ENCODE measurements around the gene DNAJB14. TPM values are rescaled to one million over a fixed set of nuclear protein-coding genes. Genes with fewer than 3 reads are reported as not detected.

DNAJB14 gene
- total and polyA plus RNA-seq, 2 of the 13 experiments (the other 11 are each of a cell fraction or from before 2014, with no cell fraction given): 9.1 to 38.1 TPM

GRCh38 chr4:99878604-99879003, 67.8 kb downstream of the DNAJB14 start (continued):
- TF ChIP-seq KIAA2018 (CRISPR knock-in tag; IDR thresholded peaks at IDR 0.05; ENCODE audit: borderline replicate concordance) (no peak), ZFAT (CRISPR knock-in tag; conservative IDR thresholded peaks at IDR 0.05) (no peak), THYN1 (CRISPR knock-in tag; IDR thresholded peaks at IDR 0.05; ENCODE audit: borderline replicate concordance, low read depth) (no peak), MXD3 (CRISPR knock-in tag; IDR thresholded peaks at IDR 0.05) (no peak), HMG20B (CRISPR knock-in tag; conservative IDR thresholded peaks at IDR 0.05) (no peak), ZNF256 (CRISPR knock-in tag; conservative IDR thresholded peaks at IDR 0.05) (no peak), TAF1 (CRISPR knock-in tag; IDR thresholded peaks at IDR 0.05) (no peak)
- TF ChIP-seq, protein P1, sequence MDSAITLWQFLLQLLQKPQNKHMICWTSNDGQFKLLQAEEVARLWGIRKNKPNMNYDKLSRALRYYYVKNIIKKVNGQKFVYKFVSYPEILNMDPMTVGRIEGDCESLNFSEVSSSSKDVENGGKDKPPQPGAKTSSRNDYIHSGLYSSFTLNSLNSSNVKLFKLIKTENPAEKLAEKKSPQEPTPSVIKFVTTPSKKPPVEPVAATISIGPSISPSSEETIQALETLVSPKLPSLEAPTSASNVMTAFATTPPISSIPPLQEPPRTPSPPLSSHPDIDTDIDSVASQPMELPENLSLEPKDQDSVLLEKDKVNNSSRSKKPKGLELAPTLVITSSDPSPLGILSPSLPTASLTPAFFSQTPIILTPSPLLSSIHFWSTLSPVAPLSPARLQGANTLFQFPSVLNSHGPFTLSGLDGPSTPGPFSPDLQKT (CRISPR knock-in tag; IDR thresholded peaks at IDR 0.05; ENCODE audit: borderline replicate concordance): no peak
- TF ChIP-seq, protein P2, sequence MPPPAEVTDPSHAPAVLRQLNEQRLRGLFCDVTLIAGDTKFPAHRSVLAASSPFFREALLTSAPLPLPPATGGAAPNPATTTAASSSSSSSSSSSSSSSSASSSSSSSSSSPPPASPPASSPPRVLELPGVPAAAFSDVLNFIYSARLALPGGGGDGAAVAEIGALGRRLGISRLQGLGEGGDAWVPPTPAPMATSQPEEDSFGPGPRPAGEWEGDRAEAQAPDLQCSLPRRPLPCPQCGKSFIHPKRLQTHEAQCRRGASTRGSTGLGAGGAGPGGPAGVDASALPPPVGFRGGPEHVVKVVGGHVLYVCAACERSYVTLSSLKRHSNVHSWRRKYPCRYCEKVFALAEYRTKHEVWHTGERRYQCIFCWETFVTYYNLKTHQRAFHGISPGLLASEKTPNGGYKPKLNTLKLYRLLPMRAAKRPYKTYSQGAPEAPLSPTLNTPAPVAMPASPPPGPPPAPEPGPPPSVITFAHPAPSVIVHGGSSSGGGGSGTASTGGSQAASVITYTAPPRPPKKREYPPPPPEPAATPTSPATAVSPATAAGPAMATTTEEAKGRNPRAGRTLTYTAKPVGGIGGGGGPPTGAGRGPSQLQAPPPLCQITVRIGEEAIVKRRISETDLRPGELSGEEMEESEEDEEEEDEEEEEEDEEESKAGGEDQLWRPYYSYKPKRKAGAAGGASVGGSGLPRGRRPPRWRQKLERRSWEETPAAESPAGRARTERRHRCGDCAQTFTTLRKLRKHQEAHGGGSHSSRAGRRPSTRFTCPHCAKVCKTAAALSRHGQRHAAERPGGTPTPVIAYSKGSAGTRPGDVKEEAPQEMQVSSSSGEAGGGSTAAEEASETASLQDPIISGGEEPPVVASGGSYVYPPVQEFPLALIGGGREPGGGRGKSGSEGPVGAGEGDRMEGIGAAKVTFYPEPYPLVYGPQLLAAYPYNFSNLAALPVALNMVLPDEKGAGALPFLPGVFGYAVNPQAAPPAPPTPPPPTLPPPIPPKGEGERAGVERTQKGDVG (CRISPR knock-in tag; IDR thresholded peaks at IDR 0.05; ENCODE audit: borderline replicate concordance): no peak

Data from HepG2 (cell line).